ENCODE data around the gene RAP1A.
A peak's percentile ranks its signal among the peaks of the same experiment; 100 is the strongest.

DNA sequence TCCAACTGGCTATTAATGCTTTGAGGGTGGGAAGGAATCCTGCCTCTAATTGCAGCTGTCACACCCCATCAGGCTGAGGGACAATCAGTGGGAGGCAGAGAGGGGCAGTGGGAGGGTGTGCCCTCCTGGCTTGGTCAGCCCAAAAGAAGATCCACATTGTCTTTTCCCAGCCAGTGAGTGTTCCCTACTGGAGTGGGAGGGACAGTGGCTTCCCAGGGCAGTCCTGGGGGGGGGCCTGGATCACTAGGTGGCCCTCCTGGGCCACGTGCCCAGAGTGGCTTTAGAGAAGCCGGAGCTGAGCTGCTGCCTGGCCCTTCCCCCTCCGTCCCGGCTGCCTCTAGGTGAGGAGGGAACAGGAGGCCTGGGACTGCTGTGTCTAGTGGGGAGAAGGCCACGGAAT is 105.6 kb downstream of the RAP1A start:
- no peak for TF ChIP-seq CEBPB (IDR thresholded peaks at IDR 0.05)
- 0 out of 2 replicates have a peak, but pooled peaks have one; percentile 12 for TF ChIP-seq MAX (IDR thresholded peaks at IDR 0.05)
- no peak for TF ChIP-seq RAD21 (IDR thresholded peaks at IDR 0.05; ENCODE audit: low read depth)
- TF ChIP-seq YY1 (IDR thresholded peaks at IDR 0.05; ENCODE audit: low read depth), result no peak
- no peak for TF ChIP-seq REST (IDR thresholded peaks at IDR 0.05; ENCODE audit: low read depth)
- TF ChIP-seq USF1 (IDR thresholded peaks at IDR 0.05), result peak; percentile 64
- TF ChIP-seq TEAD4 (IDR thresholded peaks at IDR 0.05), result no peak
- no peak for TF ChIP-seq EP300 (IDR thresholded peaks at IDR 0.05; ENCODE audit: borderline replicate concordance)
